CD4-positive, alpha-beta T cell treated with Interferon gamma for 1 hour (primary cell): Measurements from ENCODE around the gene ZNF653.
"Not testable (repeated sequence)": the region's sequence is repeated elsewhere in the genome, so short reads cannot be mapped to it uniquely, and the experiment has no call there.

Experiments used
- DNase-seq: peaks from one replicate; pipeline ENCODE4 v3.0.0-alpha.2; 2020

The ZNF653 gene

GRCh38 chr19:11480715-11481533 is 24.7 kb downstream of the ZNF653 start, which contains the start of gene ELAVL3:
Gene ELAVL3 (minus strand): TSS chr19:11481046. CDS start chr19:11480608, 438 bp downstream.
- no peak for DNase-seq

GRCh38 chr19:11479898-11480714 is 25.5 kb downstream of the ZNF653 start:
- DNase-seq = no peak

GRCh38 chr19:11479090-11479897 is 26.3 kb downstream of the ZNF653 start:
- no peak for DNase-seq

DNA sequence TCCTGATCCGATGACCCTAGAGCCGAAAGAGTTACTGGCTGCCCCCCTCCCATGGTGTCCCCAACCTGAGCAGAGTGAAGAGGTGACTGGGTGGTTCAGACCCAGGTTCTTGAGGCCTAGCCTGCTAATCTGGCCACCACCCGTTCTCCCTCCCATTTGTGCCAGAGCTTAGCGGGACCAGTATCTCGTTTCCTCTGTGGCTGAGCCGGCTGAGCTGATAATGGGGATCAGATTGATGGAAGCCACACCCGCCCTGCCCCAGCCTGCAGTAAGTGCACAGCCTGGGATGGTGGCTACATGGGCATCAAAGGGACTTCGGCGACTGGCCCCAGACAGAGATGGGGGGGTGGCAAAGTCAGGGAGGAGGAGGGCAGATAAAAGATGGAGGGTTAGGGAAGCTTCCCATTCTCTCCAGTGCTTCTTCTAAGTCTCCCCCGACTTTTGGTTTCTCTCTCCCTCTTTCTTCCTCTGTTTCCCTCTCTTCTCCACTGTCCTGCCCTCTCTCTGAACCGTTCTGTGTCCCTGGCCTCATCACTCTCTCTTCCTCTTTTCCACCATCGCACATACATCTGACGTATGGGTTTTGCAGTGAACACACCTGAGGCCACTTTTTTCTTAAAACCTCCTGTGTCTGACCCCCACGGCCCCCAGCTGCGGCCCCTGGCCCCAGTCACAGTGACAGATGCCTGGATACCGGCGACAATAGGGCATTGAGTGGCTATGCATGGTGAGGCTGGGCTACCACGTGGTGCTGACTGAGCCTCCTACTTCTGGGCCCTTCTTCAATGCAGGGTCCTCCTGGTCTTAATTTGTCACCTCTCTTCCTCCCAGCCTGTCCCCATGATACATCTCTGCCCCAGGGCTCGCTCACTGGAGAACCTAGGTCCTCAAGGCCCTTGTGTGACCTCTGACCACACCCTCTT is 27.2 kb downstream of the ZNF653 start:
- DNase-seq = no peak

DNA sequence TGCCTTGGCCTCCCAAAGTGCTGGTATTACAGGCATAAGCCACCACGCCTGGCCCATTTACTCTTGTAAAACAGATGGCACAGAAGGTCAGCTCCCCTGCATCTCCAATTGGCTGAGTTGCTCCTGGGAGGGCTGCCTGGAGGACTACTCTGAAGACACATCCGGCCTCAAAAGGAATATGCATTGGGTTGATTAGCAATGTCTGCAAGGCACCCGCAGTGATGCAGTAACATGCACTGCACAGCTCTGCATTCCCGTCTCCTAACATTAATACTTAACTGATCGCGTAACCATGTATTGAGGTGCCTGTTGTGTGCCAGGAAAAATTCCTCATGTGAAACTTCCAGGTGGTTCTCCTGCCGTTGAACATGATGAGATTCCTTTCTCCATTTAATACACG is 29.8 kb downstream of the ZNF653 start:
- no peak for DNase-seq

GRCh38 chr19:11475343-11475742 is 30.3 kb downstream of the ZNF653 start:
- not testable (repeated sequence) for DNase-seq

DNA sequence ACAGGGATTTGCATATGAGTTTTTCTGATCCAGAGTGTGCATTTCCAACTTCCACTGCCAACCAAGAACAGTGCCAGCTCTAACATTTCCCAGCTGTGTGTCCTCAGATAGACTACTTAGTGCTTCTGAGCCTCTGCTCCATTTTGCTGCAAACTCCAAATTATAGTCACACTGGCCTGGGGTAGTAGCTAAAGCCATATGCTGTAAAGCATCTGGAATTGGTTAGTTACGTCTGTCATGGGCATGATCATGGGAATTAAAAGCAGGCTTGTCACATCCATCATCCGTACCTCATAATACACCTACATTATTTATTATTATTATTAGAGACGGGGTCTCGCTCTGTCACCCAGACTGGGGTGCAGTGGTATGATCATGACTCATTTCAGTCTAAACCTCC is 31.9 kb downstream of the ZNF653 start:
- DNase-seq = no peak

- not testable (repeated sequence) for DNase-seq
Observed at GRCh38 chr19:11468266-11468845, 37.3 kb downstream of the ZNF653 start.

DNA sequence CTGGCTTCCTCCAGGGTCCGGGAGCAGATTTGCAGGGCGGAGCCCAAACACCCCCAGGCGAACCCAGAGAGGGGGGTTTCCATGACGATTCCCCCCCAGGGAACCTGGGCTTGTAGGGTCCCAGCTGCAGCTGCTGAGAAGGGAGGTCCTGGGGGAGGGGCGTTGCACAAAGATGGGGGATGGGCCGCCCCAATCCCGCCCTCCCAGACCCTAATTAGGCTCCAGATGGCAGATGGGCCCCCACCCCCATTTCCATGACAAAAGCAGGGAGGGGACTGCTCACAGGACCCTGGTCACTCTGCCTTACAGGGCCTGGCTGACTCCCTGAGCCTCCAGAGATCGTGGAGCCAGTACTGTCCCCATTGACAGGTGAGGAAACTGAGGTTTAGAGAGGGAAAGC is 40.0 kb downstream of the ZNF653 start:
- no peak for DNase-seq

DNA sequence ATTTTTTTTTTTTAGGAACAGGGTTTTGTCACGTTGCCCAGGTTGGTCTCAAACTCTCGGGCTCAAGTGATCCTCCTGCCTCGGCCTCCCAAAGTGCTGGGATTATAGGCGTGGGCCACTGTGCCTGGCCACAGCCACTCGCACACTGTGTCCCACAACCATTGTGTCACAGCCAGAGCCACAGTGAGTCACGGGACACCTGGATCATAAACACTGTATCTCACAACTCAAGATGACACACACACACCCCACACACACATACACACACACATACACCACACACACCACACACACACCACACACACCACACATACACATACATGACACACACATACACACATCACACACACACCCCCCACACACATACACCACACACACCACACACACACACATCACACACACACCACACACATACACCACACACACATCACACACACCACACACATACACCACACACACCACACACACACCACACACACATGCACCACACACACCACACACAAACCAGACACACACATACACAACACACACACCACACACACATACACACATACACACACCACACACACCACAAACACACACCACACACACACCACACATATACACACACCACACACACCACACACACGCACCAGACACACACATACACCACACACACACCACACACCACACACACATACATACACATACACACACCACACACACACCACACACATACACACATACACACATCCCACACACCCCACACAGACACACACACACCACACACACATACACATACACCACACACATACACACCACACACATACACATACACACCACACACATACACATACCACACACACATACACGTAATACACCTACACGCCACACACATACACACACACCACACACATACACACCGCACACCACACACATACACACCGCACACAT is 41.0 kb downstream of the ZNF653 start:
- no peak for DNase-seq

DNA sequence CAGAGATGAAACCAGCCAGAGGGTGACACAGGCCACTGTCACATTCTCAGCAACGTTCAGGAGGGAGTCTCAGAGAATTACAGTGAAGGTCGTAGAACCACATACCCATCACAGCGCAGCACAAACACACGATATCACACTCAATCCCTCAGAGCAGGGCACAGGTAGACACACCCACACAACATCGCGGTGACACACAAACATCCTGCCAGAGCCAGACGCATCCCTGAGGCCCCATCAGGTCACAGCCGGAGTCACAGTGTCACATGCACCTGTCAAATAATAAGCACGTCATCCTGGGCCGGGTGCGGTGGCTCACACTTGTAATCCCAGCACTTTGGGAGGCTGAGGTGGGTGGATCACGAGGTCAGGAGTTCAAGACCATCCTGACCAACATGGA is 42.2 kb downstream of the ZNF653 start:
- DNase-seq = no peak

DNA sequence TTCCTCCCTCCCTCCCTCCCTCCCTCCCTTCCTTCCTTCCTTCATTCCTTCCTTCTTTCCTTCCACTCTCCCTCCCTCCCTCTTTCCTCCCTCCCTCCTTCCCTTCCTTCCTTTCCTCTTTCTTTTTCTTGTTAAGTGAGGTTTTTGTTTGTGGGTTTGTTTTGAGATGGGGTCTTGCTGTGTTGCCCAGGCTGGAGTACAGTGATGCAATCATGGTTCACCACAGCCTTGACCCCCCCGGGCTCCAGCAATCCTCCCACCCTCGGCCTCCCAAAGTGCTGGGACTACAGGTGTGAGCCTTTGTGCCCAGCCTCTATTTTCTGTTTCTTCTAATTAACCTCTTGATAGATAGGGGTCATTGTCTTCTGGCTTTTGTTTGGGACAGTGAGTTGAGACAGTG is 44.2 kb downstream of the ZNF653 start:
- no peak for DNase-seq

DNA sequence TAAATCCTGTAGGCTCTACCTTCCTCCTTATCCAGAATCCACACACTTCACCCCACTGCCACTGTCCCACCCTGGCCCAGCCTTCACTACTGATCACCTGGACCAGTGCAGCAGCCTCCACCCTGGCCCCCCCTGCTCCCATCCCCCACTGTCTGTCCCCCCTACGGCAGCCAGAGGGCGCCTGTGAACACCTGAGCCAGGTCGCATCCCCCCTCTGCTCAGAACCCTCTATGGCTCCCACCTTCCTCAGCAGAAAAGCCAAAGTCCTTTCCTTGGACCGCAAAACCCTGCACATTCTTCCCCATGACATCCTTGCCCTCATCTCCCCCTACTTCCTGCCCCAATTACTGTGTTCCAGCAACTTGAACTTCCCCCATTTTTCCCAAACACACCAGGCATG is 45.4 kb downstream of the ZNF653 start:
- no peak for DNase-seq

GRCh38 chr19:11458912-11459311 is 46.7 kb downstream of the ZNF653 start:
- not testable (repeated sequence) for DNase-seq

GRCh38 chr19:11458236-11458900 is 47.3 kb downstream of the ZNF653 start:
- no peak for DNase-seq

DNA sequence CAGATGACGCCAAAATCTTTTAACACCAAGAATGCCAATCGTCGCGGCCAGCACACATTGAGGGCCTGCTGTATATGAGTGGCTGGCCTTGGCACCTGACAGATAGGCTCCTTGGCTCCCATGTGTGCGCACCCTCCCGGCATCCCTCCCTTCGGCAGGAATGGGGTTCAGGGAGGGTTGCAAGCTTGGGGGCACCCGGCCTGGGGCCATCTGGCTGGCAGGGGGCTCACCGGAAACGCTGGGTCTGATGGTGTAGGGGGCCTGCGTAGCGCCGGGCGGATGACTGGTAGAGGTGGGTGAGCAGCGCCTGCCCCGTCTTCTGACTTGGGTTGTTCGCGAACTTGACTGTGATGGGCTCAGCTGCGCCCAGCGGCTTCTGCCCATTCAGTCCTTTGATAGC is 47.8 kb downstream of the ZNF653 start:
- DNase-seq = no peak

DNA sequence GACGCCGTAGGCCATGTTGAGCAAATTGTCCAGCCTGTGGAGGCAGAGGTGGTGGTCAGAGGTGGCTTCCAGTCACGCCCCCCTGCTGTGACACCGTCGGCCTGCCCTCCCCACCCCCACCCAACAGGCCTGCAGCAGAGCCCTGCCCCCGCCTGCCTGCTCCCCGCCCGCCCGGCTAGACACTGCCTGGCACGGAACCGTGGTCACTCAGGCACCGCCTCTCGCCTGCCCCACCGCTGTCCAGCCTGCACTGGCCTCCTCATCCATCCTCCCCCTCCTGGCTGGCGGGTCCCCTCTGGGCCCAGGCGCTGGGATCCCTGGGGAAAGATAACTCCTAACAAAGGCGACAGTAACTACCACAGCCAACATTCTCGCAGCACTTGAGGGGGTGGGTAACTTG is 48.5 kb downstream of the ZNF653 start:
- DNase-seq = no peak

DNA sequence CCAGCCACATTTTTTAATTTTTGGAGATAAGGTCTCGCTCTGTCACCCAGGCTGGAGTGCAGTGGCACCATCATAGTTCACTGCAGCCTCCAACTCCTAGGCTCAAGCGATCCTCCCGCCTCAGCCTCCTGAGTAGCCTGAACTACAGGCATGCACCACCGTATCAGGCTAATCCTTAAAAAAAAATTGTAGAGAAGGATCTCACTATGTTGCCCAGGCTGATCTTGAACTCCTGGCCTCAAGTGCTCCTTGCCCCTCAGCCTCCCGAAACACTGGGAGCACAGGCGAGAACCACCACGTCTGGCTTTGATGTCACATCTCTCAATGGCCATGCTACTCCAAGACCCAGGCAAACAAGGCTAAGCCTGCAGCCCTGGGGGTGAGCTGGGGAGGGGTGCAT is 49.0 kb downstream of the ZNF653 start:
- no peak for DNase-seq

DNA sequence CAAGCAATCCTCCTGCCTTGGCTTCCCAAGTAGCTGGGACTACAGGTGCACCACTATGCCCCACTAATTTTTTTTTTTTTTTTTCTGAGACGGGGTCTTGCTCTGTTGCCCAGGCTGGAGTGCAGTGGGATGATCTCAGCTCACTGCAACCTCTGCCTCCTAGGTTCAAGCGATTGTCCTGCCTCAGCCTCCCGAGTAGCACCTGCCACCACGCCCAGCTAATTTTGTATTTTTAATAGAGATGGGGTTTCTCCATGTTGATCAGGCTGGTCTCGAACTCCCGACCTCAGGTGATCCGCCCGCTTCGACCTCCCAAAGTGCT is 50.4 kb downstream of the ZNF653 start:
- DNase-seq = not testable (repeated sequence)
